WTC11 (cell line): Measurements from ENCODE around the gene PGS1. TPM values are rescaled to one million over a fixed set of nuclear protein-coding genes. Genes with fewer than 3 reads are reported as not detected.
"Not testable (repeated sequence)": the region's sequence is repeated elsewhere in the genome, so short reads cannot be mapped to it uniquely, and the experiment has no call there.

ENCODE experiments used
- ATAC-seq: fragments of 200-7000 bp; cut with Tn5 transposase; 2 replicates; pipeline ENCODE4 v1.10.0; 2021; ENCODE audit warnings: mild to moderate bottlenecking, moderate library complexity
- CTCF ChIA-PET: fragments of 300-600 bp; sonication (Branson Sonifier 250); formaldehyde crosslinking; loops from one replicate; lab custom pipeline; 2021; ENCODE audit warnings: antibody characterized with exemption; lab: Charles Lee
- POLR2A ChIA-PET: fragments of 350-600 bp; sonication (Branson Sonifier 250); formaldehyde crosslinking; loops from one replicate; lab custom pipeline; 2021; ENCODE audit warnings: antibody characterized with exemption; lab: Charles Lee
- DNase-seq: peaks from one replicate; pipeline ENCODE4 v3.0.0; 2021; ENCODE audit warnings: low spot score
- H3K27ac Mint-ChIP-seq: 2 replicates; pipeline ENCODE4 v1.8.0; 2021; ENCODE audit warnings: mixed read lengths
- H3K27me3 Mint-ChIP-seq: 2 replicates; pipeline ENCODE4 v1.8.0; 2021; ENCODE audit warnings: low read depth, mild to moderate bottlenecking, moderate library complexity, mixed read lengths
- H3K36me3 Mint-ChIP-seq: 2 replicates; pipeline ENCODE4 v1.8.0; 2021; ENCODE audit warnings: mixed read lengths
- H3K4me1 Mint-ChIP-seq: 2 replicates; pipeline ENCODE4 v1.8.0; 2022; ENCODE audit warnings: mixed read lengths
- H3K4me3 Mint-ChIP-seq: 2 replicates; pipeline ENCODE4 v1.8.0; 2021; ENCODE audit warnings: mild to moderate bottlenecking, moderate library complexity, mixed read lengths
- H3K9me3 Mint-ChIP-seq: 2 replicates; pipeline ENCODE4 v1.8.0; 2021; ENCODE audit warnings: mixed read lengths
- AR ChIP-seq: fragments of 250-450 bp; sonication (Bioruptor Pico); IDR thresholded peaks from 2 replicates; pipeline ENCODE4 v1.9.0; 2021; ENCODE audit warnings: mild to moderate bottlenecking
- CDX4 ChIP-seq: fragments of 250-450 bp; sonication (Bioruptor Pico); IDR thresholded peaks from 2 replicates; pipeline ENCODE4 v1.9.0; 2021; ENCODE audit warnings: moderate library complexity, mild to moderate bottlenecking, inconsistent platforms, borderline replicate concordance
- CREB1 ChIP-seq: sonication (generic); formaldehyde crosslinking; IDR thresholded peaks from 2 replicates; pipeline ENCODE4 v1.8.0; 2023; ENCODE audit warnings: mild to moderate bottlenecking, missing genetic modification reagents
- GTF2I ChIP-seq: fragments of 250-450 bp; sonication (Bioruptor Pico); conservative IDR thresholded peaks from 2 replicates; pipeline ENCODE4 v1.4.0; 2021; ENCODE audit warnings: mild to moderate bottlenecking
- HMGA2 ChIP-seq: fragments of 250-450 bp; sonication (Bioruptor Pico); IDR thresholded peaks from 2 replicates; pipeline ENCODE4 v1.4.0; 2021; ENCODE audit warnings: mild to moderate bottlenecking, moderate library complexity
- MXD4 ChIP-seq: fragments of 250-450 bp; sonication (Bioruptor Pico); IDR thresholded peaks from 2 replicates; pipeline ENCODE4 v1.8.0; 2021; ENCODE audit warnings: mild to moderate bottlenecking, moderate library complexity, borderline replicate concordance
- NFATC4 ChIP-seq: fragments of 250-450 bp; sonication (Bioruptor Pico); IDR thresholded peaks from 2 replicates; pipeline ENCODE4 v1.9.0; 2021; ENCODE audit warnings: mild to moderate bottlenecking
- NFE2L1 ChIP-seq: sonication (generic); formaldehyde crosslinking; IDR thresholded peaks from 2 replicates; pipeline ENCODE4 v1.8.1; 2023; ENCODE audit warnings: missing genetic modification reagents
- PRDM15 ChIP-seq: sonication (generic); formaldehyde crosslinking; IDR thresholded peaks from 2 replicates; pipeline ENCODE4 v1.8.0; 2022; ENCODE audit warnings: missing genetic modification reagents
- RELA ChIP-seq: sonication (generic); formaldehyde crosslinking; IDR thresholded peaks from 2 replicates; pipeline ENCODE4 v1.8.1; 2022; ENCODE audit warnings: missing genetic modification reagents, mild to moderate bottlenecking, borderline replicate concordance
- RORB ChIP-seq: fragments of 250-450 bp; sonication (Bioruptor Pico); IDR thresholded peaks from 2 replicates; pipeline ENCODE4 v1.9.0; 2021; ENCODE audit warnings: mild to moderate bottlenecking
- ZNF317 ChIP-seq: sonication (generic); formaldehyde crosslinking; IDR thresholded peaks from 2 replicates; pipeline ENCODE4 v1.8.1; 2023; ENCODE audit warnings: low read depth, mild to moderate bottlenecking, moderate library complexity, missing genetic modification reagents, borderline replicate concordance
- ZNF396 ChIP-seq: fragments of 250-450 bp; sonication (Bioruptor Pico); IDR thresholded peaks from 2 replicates; pipeline ENCODE4 v1.8.0; 2021; ENCODE audit warnings: mild to moderate bottlenecking, moderate library complexity, borderline replicate concordance
- ZSCAN18 ChIP-seq: fragments of 250-450 bp; sonication (Bioruptor Pico); IDR thresholded peaks from 2 replicates; pipeline ENCODE4 v2.1.2; 2022; ENCODE audit warnings: mild to moderate bottlenecking, moderate library complexity
- total RNA-seq: library from RNA; stranded (reverse); gene quantifications from 3 replicates; pipeline ENCODE4 v1.2.3, GENCODE V29; 2021

The PGS1 gene
- total RNA-seq, 1 experiment from 2014 or later: 51.4 TPM

- TF ChIP-seq ZSCAN18 (CRISPR knock-in tag): no peak
Measured at GRCh38 chr17:78460951-78461798, 82.7 kb downstream of the PGS1 start (continued).

GRCh38 chr17:78461799-78462053, 83.3 kb downstream of the PGS1 start:
- H3K4me3 Mint-ChIP-seq: no peak overlapping the region
- no peaks in the 10 kb centered on the region for H3K27me3 Mint-ChIP-seq
- no peak overlapping the region for H3K27ac Mint-ChIP-seq
- POLR2A ChIA-PET: no interaction called here
- DNase-seq: no peak
- ATAC-seq: no peak
- TF ChIP-seq NFE2L1 (CRISPR knock-in tag) (no peak), ZNF317 (CRISPR knock-in tag) (no peak)
- H3K4me1 Mint-ChIP-seq: no peaks in the 10 kb centered on the region
- CTCF ChIA-PET: interaction anchor here (1.2 kb wide), 1 partner anchor 40 kb away, joined by 3 read pairs; no protein-coding TSS in a partner anchor
- H3K36me3 Mint-ChIP-seq: peaks cover 6% of the 10 kb centered on the region
- H3K9me3 Mint-ChIP-seq: peaks cover 8% of the 10 kb centered on the region

- TF ChIP-seq CDX4: no peak
- TF ChIP-seq ZNF396 (CRISPR knock-in tag): no peak
- no peak for TF ChIP-seq PRDM15 (CRISPR knock-in tag)
- TF ChIP-seq CREB1 (CRISPR knock-in tag): no peak
- no peak for TF ChIP-seq RELA
- no peak for TF ChIP-seq HMGA2 (CRISPR knock-in tag)
- no peak for TF ChIP-seq GTF2I (CRISPR knock-in tag)
- no peak for TF ChIP-seq MXD4
- TF ChIP-seq NFATC4: no peak
- no peak for TF ChIP-seq RORB
- TF ChIP-seq AR: no peak
- TF ChIP-seq, all 79 proteins: peak for 0
- Mint-ChIP-seq H3K4me1 (no peaks in the 10 kb centered on the region), H3K9me3 (peaks cover 8% of the 10 kb centered on the region), H3K36me3 (peaks cover 6% of the 10 kb centered on the region), H3K27ac (no peak overlapping the region), H3K27me3 (no peaks in the 10 kb centered on the region), H3K4me3 (no peak overlapping the region)
- CTCF ChIA-PET: no interaction called here
- POLR2A ChIA-PET: no interaction called here
- DNase-seq (no peak), ATAC-seq (no peak)
Measured at GRCh38 chr17:78462148-78462547, 83.7 kb downstream of the PGS1 start.

- H3K4me1 Mint-ChIP-seq, H3K27me3 Mint-ChIP-seq, DNase-seq, H3K27ac Mint-ChIP-seq, H3K4me3 Mint-ChIP-seq, ATAC-seq, CTCF ChIA-PET, POLR2A ChIA-PET, H3K36me3 Mint-ChIP-seq: not testable (repeated sequence)
- H3K9me3 Mint-ChIP-seq: peaks cover 20% of the 10 kb centered on the region
Measured at GRCh38 chr17:78466109-78466785, 87.8 kb downstream of the PGS1 start.
